Fibroblast of villous mesenchyme (primary cell): ENCODE measurements around the gene ADIPOR1. TPM values are rescaled to one million over a fixed set of nuclear protein-coding genes. Genes with fewer than 3 reads are reported as not detected.
"Not testable (repeated sequence)": the region's sequence is repeated elsewhere in the genome, so short reads cannot be mapped to it uniquely, and the experiment has no call there.

Experiments used
- DNase-seq: peaks from one replicate; pipeline ENCODE4 v3.0.0-alpha.2; 2010; ENCODE audit warnings: low read depth
- H3K4me3 ChIP-seq: 2 replicates; pipeline ENCODE4 v1.5.1; 2011; ENCODE audit warnings: low read depth, mild to moderate bottlenecking, low read length
- total RNA-seq: library from RNA; depleted of rRNA; stranded (reverse); fragments of >200 nt; gene quantifications from 2 replicates; pipeline ENCODE4 v1.2.3, GENCODE V29; 2012
- TF ChIP-seq, protein P1 (sequence below): IDR thresholded peaks from 2 replicates; pipeline ENCODE4 v1.5.1; 2012; ENCODE audit warnings: low read depth, mild to moderate bottlenecking, low read length; ENCODE audit not compliant: insufficient read depth

Gene ADIPOR1
- total RNA-seq, 1 donor: 118 TPM

DNA sequence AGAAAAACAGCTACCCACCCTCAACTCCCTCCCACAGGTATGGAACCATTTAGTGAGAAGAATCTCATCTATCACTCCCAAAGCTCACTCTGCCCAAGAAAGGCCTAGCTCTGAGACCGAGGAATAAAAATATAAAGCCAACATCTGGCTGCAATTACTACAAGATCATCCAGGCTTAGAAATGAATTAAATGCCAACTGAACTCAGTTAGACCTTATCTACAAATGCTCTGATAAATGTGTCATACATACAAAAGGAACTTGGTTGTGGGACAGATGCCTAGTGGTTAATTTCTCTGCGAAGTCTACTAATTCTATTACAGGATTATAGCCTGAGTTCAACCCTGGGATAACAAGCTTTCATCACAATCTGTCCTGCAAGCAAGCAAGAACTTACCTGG, 6.7 kb downstream of the ADIPOR1 start:
- TF ChIP-seq, protein P1, sequence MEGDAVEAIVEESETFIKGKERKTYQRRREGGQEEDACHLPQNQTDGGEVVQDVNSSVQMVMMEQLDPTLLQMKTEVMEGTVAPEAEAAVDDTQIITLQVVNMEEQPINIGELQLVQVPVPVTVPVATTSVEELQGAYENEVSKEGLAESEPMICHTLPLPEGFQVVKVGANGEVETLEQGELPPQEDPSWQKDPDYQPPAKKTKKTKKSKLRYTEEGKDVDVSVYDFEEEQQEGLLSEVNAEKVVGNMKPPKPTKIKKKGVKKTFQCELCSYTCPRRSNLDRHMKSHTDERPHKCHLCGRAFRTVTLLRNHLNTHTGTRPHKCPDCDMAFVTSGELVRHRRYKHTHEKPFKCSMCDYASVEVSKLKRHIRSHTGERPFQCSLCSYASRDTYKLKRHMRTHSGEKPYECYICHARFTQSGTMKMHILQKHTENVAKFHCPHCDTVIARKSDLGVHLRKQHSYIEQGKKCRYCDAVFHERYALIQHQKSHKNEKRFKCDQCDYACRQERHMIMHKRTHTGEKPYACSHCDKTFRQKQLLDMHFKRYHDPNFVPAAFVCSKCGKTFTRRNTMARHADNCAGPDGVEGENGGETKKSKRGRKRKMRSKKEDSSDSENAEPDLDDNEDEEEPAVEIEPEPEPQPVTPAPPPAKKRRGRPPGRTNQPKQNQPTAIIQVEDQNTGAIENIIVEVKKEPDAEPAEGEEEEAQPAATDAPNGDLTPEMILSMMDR: no peak
- no peak for DNase-seq
- H3K4me3 ChIP-seq: no peak overlapping the region

DNA sequence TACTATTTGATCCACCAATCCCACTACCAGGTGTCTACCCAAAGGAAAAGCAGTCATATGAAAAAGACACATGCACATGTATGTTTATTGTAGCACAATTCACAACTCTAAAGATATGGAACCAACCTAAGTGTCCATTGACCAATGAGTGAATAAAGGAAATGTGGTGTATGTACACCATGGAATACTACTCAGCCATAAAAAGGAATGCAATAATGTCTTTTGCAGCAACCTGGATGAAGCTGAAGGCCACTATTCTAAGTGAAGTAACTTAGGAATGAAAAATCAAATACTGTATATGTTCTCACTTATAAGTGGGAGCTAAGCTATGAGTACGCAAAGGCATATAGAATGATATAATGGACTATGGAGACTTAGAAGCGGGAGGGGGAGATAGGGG, 12.6 kb downstream of the ADIPOR1 start:
- TF ChIP-seq, protein P1: no peak
- no peak for DNase-seq
- H3K4me3 ChIP-seq: no peak overlapping the region

DNA sequence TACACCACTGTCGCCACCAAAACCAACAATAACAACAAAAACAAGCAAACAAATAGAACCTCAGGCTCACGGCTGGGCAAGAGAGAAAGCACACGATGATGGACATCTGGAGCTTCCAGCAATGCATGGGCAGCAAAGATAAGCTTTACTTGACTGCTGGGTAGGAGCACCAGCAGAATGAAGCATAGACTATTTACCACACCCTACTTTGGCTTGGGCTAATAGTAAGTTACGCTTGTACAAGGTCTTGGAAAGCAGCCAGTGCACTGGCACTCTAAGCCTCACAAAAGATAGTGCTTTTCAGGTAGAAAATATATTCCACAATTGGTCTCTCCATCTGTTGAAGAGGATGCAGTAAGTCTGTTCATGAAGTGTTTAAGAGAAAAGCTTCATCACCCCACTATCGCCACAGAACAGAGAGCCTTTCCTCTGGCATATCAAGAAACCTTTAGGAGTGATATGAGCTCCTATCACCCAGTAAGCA, 13.6 kb downstream of the ADIPOR1 start:
- TF ChIP-seq, protein P1: no peak
- H3K4me3 ChIP-seq: no peak overlapping the region
- DNase-seq: no peak

DNA sequence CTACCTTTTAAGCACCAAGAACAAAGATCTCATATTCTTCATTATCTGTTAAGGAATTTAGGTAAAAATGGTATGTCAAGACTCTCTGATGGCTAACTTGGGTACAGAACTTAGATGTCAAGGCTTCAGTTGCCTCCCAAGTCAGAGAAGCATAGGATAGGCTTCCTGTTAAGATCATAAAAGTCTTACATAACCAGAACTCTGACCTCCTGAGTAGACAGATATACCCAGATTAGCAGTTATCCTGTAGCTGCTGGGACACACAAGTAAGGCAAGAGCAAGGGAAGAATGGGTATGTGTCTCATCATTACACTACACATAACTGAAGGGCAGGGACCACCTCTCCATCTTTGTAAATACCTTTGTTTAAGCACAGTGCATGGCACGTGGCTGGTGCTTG, 15.7 kb downstream of the ADIPOR1 start:
- H3K4me3 ChIP-seq: no peak overlapping the region
- no peak for DNase-seq
- TF ChIP-seq, protein P1: no peak

DNA sequence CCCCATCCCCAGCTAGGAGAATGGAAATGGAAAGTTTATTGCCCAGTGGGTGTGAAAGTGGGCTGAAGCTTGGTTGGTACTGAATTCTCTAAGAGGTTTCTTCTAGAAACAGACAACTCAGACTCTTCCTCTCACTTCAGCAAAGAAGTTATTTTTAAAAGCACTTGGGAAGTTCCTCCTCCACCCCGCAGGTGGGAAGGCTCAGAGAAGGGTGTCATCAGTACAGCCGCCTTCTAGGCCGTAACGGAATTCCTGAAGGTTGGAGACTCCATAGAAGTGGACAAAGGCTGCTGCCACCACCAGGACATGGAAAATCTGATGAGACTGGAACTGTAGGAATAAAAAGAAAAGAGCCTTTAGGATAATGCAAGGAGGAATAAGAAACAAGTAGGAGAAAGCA, 16.7 kb downstream of the ADIPOR1 start:
- DNase-seq: no peak
- TF ChIP-seq, protein P1: no peak

DNA sequence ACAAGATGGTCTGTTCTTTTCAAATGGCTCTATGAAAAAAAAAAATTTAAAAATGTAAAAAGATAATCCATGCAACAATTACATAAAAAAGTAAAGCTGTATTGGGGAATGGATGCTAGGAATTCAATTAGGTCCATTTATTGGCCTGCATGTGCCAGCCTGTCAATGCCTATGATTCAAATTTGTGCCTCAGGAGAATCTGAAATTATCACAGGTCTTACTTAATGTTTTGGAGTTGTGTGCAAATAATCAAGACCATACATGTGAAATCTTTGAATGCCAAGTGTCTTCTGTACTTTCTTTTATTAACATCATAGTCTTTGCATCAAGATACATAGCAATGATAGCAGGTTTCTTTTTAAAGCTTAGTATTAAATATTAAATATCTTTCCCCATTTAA, 17.6 kb downstream of the ADIPOR1 start:
- H3K4me3 ChIP-seq: no peak overlapping the region
- DNase-seq: no peak
- TF ChIP-seq, protein P1: no peak

More for the DNA sequence above, 16.7 kb downstream of the ADIPOR1 start:
- no peak overlapping the region for H3K4me3 ChIP-seq

DNA sequence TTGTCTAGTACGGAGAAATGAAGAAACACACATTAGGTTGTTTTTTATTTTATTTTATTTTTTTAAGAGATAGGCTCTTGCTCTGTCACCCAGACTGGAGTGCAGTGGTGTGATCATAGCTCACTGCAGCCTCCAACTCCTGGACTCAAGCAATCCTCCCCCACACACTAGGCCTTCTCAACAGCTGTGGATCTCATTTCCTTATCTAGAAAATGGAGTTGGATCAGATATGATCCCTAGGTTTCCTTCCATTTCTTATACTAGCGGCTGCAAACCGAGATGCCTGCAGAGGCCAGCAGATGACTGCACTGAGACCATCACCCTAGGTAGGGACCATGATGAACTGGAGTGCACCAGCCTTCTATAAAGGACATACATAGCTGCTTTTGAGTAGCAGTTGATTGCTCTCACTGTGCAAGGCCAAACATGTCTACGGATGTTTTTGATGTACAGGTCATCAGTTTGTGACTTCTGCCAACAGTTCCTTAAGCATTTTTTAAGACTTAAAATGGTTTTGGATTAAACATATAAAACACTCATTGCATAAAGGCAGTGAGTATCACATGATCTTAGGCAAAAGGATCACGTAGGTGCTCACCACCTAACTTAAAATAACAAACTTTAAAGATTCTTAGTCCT, 19.7 kb downstream of the ADIPOR1 start:
- no peak for DNase-seq
- TF ChIP-seq, protein P1: no peak

DNA sequence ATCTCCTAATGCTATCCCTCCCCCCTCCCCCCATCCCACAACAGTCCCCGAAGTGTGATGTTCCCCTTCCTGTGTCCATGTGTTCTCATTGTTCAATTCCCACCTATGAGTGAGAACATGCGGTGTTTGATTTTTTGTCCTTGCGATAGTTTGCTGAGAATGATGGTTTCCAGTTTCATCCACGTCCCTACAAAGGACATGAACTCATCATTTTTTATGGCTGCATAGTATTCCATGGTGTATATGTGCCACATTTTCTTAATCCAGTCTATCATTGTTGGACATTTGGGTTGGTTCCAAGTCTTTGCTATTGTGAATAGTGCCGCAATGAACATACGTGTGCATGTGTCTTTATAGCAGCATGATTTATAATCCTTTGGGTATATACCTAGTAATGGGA, 21.7 kb downstream of the ADIPOR1 start:
- not testable (repeated sequence) for H3K4me3 ChIP-seq, DNase-seq

More for the DNA sequence above, 19.7 kb downstream of the ADIPOR1 start:
- no peak overlapping the region for H3K4me3 ChIP-seq
